Measurements from ENCODE around the gene UFL1. TPM values are rescaled to one million over a fixed set of nuclear protein-coding genes. Genes with fewer than 3 reads are reported as not detected.

Gene UFL1
- total RNA-seq, 1 experiment from 2014 or later: 13.7 TPM

DNA sequence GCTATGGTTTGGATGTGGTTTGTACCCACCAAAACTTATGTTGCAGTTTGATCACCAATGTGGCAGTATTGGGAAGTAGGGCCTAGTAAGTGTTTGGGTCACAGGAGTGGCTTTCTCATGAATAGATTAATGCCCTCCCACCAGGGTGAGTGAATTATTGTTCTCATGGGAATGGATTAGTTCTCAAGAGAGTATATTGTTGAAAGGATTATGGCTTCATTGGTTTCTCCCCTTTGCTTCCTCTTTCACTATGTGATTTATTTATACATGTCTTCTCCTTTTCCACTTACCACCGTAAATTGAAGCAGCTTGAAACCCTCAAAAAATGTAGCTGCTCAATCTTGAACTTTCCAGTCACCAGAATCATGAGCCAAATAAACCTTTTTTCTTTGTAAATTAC, 10.8 kb downstream of the UFL1 start:
- no TSS peak for BruUV-seq (replicated peaks)
- no peaks in the 10 kb centered on the region for H3K4me1 ChIP-seq (ENCODE audit: control insufficient read depth, insufficient read depth, low read length)
- in situ Hi-C loops (cut with HindIII; ENCODE audit: low pct_unique_long_range_greater_than_20kb, low sequenced_read_pairs): no loop called here
- ChIA-PET POLR2A (no interaction called here), CTCF (no interaction called here)
- intact Hi-C loops (cut with micrococcal nuclease; ENCODE audit: unreplicated experiment): no loop called here
- DNase-seq (ENCODE audit: low read depth, low spot score) (no peak), ATAC-seq (no peak)
- no peak overlapping the region for H3K27ac ChIP-seq (ENCODE audit: low read length)
- no peak overlapping the region for H3K4me3 ChIP-seq (ENCODE audit: low read depth in 2 of 2, low read length in 2 of 2)
- no peak for TF ChIP-seq SIN3A (IDR thresholded peaks at IDR 0.05; ENCODE audit: borderline replicate concordance, insufficient read depth, low read depth, low read length)
- TF ChIP-seq, protein P1, sequence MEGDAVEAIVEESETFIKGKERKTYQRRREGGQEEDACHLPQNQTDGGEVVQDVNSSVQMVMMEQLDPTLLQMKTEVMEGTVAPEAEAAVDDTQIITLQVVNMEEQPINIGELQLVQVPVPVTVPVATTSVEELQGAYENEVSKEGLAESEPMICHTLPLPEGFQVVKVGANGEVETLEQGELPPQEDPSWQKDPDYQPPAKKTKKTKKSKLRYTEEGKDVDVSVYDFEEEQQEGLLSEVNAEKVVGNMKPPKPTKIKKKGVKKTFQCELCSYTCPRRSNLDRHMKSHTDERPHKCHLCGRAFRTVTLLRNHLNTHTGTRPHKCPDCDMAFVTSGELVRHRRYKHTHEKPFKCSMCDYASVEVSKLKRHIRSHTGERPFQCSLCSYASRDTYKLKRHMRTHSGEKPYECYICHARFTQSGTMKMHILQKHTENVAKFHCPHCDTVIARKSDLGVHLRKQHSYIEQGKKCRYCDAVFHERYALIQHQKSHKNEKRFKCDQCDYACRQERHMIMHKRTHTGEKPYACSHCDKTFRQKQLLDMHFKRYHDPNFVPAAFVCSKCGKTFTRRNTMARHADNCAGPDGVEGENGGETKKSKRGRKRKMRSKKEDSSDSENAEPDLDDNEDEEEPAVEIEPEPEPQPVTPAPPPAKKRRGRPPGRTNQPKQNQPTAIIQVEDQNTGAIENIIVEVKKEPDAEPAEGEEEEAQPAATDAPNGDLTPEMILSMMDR (IDR thresholded peaks at IDR 0.05): no peak
- TF ChIP-seq TCF7L2 (IDR thresholded peaks at IDR 0.05; ENCODE audit: low read depth, low read length): no peak
- no peaks in the 10 kb centered on the region for H3K9me3 ChIP-seq (ENCODE audit: control insufficient read depth, insufficient read depth, low read depth, low read length)
- peaks cover 8% of the 10 kb centered on the region for H3K36me3 ChIP-seq (ENCODE audit: control insufficient read depth, insufficient read depth, low read length)
- H3K27me3 ChIP-seq (ENCODE audit: control insufficient read depth, insufficient read depth, low read length): no peaks in the 10 kb centered on the region

DNA sequence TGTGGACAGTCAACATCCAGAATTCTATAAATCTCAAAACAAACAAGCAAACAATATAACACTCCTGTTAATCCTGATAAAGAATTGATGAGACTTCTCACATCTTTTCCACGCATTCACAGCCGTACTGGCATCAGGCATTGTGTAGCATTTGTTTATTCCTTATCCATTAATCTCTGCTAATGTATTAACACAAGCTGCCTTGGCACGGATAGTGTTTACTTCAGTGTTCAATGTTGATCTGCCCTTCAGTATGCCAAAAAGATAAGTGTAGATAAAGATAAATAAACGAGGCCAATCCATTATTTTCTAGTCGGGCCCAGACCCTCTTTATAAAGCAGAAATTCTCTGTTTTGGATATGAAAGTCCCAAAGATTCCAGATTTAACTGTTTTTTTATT, 16.1 kb downstream of the UFL1 start:
- H3K27ac ChIP-seq (ENCODE audit: low read length): no peak overlapping the region
- ChIA-PET CTCF (no interaction called here), POLR2A (no interaction called here)
- ATAC-seq: no peak
- no peak overlapping the region for H3K4me3 ChIP-seq (ENCODE audit: low read depth in 2 of 2, low read length in 2 of 2)
- H3K4me1 ChIP-seq (ENCODE audit: control insufficient read depth, insufficient read depth, low read length): no peaks in the 10 kb centered on the region
- no peak for DNase-seq (ENCODE audit: low read depth, low spot score)
- no peaks in the 10 kb centered on the region for H3K27me3 ChIP-seq (ENCODE audit: control insufficient read depth, insufficient read depth, low read length)
- no peaks in the 10 kb centered on the region for H3K9me3 ChIP-seq (ENCODE audit: control insufficient read depth, insufficient read depth, low read depth, low read length)
- TF ChIP-seq SIN3A (IDR thresholded peaks at IDR 0.05; ENCODE audit: borderline replicate concordance, insufficient read depth, low read depth, low read length) (no peak), TCF7L2 (IDR thresholded peaks at IDR 0.05; ENCODE audit: low read depth, low read length) (no peak), POLR2AphosphoS5 (IDR thresholded peaks at IDR 0.05; ENCODE audit: low read depth, low read length) (no peak)
- TF ChIP-seq, protein P1 (IDR thresholded peaks at IDR 0.05): no peak
- intact Hi-C loops (cut with micrococcal nuclease; ENCODE audit: unreplicated experiment) (no loop called here), in situ Hi-C loops (cut with HindIII; ENCODE audit: low pct_unique_long_range_greater_than_20kb, low sequenced_read_pairs) (no loop called here)
- no TSS peak for BruUV-seq (replicated peaks)
- peaks cover 9% of the 10 kb centered on the region; the same call in 1 of the 2 replicates for H3K36me3 ChIP-seq (ENCODE audit: control insufficient read depth, insufficient read depth, low read length)

DNA sequence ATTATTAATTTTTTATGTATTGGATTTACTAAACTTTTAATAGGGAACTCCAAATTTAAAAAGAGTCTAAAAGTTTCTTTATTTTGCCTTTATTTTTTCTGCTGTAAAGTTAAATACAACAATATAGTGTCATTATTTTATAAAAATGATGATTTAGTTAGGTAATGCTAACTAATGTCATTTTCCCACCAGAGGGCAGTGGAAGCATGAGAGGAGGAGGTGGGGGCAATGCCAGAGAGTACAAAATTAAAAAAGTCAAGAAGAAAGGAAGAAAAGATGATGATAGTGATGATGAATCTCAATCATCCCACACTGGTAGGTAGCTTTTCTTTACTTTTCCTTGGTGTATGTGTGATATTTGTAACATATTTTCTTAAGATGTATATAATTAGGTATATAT, 21.1 kb downstream of the UFL1 start:
- no peak for ATAC-seq
- TF ChIP-seq SIN3A (IDR thresholded peaks at IDR 0.05; ENCODE audit: borderline replicate concordance, insufficient read depth, low read depth, low read length) (no peak), POLR2AphosphoS5 (IDR thresholded peaks at IDR 0.05; ENCODE audit: low read depth, low read length) (no peak), TCF7L2 (IDR thresholded peaks at IDR 0.05; ENCODE audit: low read depth, low read length) (no peak)
- TF ChIP-seq, protein P1 (IDR thresholded peaks at IDR 0.05): peak; percentile 61; the same call in 1 of the 2 replicates
- TF ChIP-seq, protein P2, sequence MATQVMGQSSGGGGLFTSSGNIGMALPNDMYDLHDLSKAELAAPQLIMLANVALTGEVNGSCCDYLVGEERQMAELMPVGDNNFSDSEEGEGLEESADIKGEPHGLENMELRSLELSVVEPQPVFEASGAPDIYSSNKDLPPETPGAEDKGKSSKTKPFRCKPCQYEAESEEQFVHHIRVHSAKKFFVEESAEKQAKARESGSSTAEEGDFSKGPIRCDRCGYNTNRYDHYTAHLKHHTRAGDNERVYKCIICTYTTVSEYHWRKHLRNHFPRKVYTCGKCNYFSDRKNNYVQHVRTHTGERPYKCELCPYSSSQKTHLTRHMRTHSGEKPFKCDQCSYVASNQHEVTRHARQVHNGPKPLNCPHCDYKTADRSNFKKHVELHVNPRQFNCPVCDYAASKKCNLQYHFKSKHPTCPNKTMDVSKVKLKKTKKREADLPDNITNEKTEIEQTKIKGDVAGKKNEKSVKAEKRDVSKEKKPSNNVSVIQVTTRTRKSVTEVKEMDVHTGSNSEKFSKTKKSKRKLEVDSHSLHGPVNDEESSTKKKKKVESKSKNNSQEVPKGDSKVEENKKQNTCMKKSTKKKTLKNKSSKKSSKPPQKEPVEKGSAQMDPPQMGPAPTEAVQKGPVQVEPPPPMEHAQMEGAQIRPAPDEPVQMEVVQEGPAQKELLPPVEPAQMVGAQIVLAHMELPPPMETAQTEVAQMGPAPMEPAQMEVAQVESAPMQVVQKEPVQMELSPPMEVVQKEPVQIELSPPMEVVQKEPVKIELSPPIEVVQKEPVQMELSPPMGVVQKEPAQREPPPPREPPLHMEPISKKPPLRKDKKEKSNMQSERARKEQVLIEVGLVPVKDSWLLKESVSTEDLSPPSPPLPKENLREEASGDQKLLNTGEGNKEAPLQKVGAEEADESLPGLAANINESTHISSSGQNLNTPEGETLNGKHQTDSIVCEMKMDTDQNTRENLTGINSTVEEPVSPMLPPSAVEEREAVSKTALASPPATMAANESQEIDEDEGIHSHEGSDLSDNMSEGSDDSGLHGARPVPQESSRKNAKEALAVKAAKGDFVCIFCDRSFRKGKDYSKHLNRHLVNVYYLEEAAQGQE (IDR thresholded peaks at IDR 0.05; ENCODE audit: insufficient read depth in 1 of 2, low read depth in 2 of 2, low read length in 1 of 2): no peak
- Histone ChIP-seq H3K4me1 (ENCODE audit: control insufficient read depth, insufficient read depth, low read length) (no peaks in the 10 kb centered on the region), H3K27me3 (ENCODE audit: control insufficient read depth, insufficient read depth, low read length) (no peaks in the 10 kb centered on the region), H3K9me3 (ENCODE audit: control insufficient read depth, insufficient read depth, low read depth, low read length) (no peaks in the 10 kb centered on the region), H3K4me3 (ENCODE audit: low read depth in 2 of 2, low read length in 2 of 2) (no peak overlapping the region), H3K36me3 (ENCODE audit: control insufficient read depth, insufficient read depth, low read length) (peaks cover 14% of the 10 kb centered on the region; the same call in 1 of the 2 replicates), H3K27ac (ENCODE audit: low read length) (no peak overlapping the region)
- in situ Hi-C loops (cut with HindIII; ENCODE audit: low pct_unique_long_range_greater_than_20kb, low sequenced_read_pairs): no loop called here
- no peak for DNase-seq (ENCODE audit: low read depth, low spot score)
- POLR2A ChIA-PET: no interaction called here
- CTCF ChIA-PET: no interaction called here
- intact Hi-C loops (cut with micrococcal nuclease; ENCODE audit: unreplicated experiment): no loop called here
- no TSS peak for BruUV-seq (replicated peaks)
